Islet of Langerhans (tissue), 1 donor: ENCODE data around the gene IGSF21.
"Not testable (repeated sequence)": the region's sequence is repeated elsewhere in the genome, so short reads cannot be mapped to it uniquely, and the experiment has no call there.

ENCODE experiments used
- FAIRE-seq: peaks from one replicate; lab custom pipeline; 2011; peaks lifted over from hg19 to GRCh38; lab: Jason Lieb, UNC

Gene IGSF21

GRCh38 chr1:18365099-18365705 is 257.6 kb downstream of the IGSF21 start:
- no peak for FAIRE-seq

- FAIRE-seq = not testable (repeated sequence)
Measured at GRCh38 chr1:18372505-18372904, 264.9 kb downstream of the IGSF21 start.

- FAIRE-seq = no peak
Measured at GRCh38 chr1:18373151-18373550, 265.6 kb downstream of the IGSF21 start.

GRCh38 chr1:18373882-18374493 is 266.4 kb downstream of the IGSF21 start:
- no peak for FAIRE-seq

GRCh38 chr1:18376661-18377060 is 269.1 kb downstream of the IGSF21 start:
- no peak for FAIRE-seq

- FAIRE-seq = no peak
Measured at GRCh38 chr1:18380288-18380687, 272.7 kb downstream of the IGSF21 start.

GRCh38 chr1:18384059-18384458 is 276.5 kb downstream of the IGSF21 start:
- FAIRE-seq = no peak

- FAIRE-seq = no peak
Measured at GRCh38 chr1:18384471-18384870, 276.9 kb downstream of the IGSF21 start.

GRCh38 chr1:18385239-18385790 is 277.7 kb downstream of the IGSF21 start:
- no peak for FAIRE-seq

- no peak for FAIRE-seq
Measured at GRCh38 chr1:18386591-18386990, 279.0 kb downstream of the IGSF21 start.

GRCh38 chr1:18387307-18387706 is 279.7 kb downstream of the IGSF21 start:
- FAIRE-seq = no peak

- no peak for FAIRE-seq
Measured at GRCh38 chr1:18390953-18391352, 283.4 kb downstream of the IGSF21 start.

- FAIRE-seq = no peak
Measured at GRCh38 chr1:18394563-18395156, 287.1 kb downstream of the IGSF21 start.

GRCh38 chr1:18396247-18396980 is 288.8 kb downstream of the IGSF21 start:
- no peak for FAIRE-seq

GRCh38 chr1:18397641-18398040 is 290.0 kb downstream of the IGSF21 start:
- FAIRE-seq = no peak

GRCh38 chr1:18398791-18399530 is 291.4 kb downstream of the IGSF21 start:
- FAIRE-seq = no peak

- FAIRE-seq = no peak
Measured at GRCh38 chr1:18400347-18401102, 292.9 kb downstream of the IGSF21 start.

GRCh38 chr1:18401921-18402320 is 294.3 kb downstream of the IGSF21 start:
- no peak for FAIRE-seq

- no peak for FAIRE-seq
Measured at GRCh38 chr1:18404460-18404859, 296.9 kb downstream of the IGSF21 start.

GRCh38 chr1:18407166-18408045 is 299.8 kb downstream of the IGSF21 start:
- FAIRE-seq = no peak
